Fibroblast of skin of right biceps (primary cell): ENCODE measurements around the gene NUDT1.

Experiments used
- DNase-seq: peaks from one replicate; pipeline ENCODE4 v3.0.0-alpha.2; 2013

The NUDT1 gene

GRCh38 chr7:2224934-2225333 is 17.1 kb upstream of the NUDT1 start:
- no peak for DNase-seq

- DNase-seq: no peak
These were observed 16.7 kb upstream of the NUDT1 start for GRCh38 chr7:2225336-2225735.

- no peak for DNase-seq
These were observed 16.2 kb upstream of the NUDT1 start for GRCh38 chr7:2225830-2226229.

- DNase-seq: no peak
These were observed 14.3 kb upstream of the NUDT1 start for GRCh38 chr7:2227699-2228098.

- DNase-seq: no peak
These were observed 13.1 kb upstream of the NUDT1 start for GRCh38 chr7:2228921-2229320.

GRCh38 chr7:2229467-2229866 is 12.6 kb upstream of the NUDT1 start:
- no peak for DNase-seq

GRCh38 chr7:2230226-2230625 is 11.8 kb upstream of the NUDT1 start:
- no peak for DNase-seq

- DNase-seq: no peak
These were observed 11.1 kb upstream of the NUDT1 start for GRCh38 chr7:2230882-2231281.

GRCh38 chr7:2231992-2232765 is 9.8 kb upstream of the NUDT1 start:
- DNase-seq: no peak

- peak; percentile 92 for DNase-seq
These were observed 9.1 kb upstream of the NUDT1 start, which contains the start of gene MAD1L1 for GRCh38 chr7:2232766-2233520. MAD1L1 (minus strand) TSS chr7:2232945; CDS start chr7:2230133, 2,812 bp downstream.

GRCh38 chr7:2233926-2234325 is 8.1 kb upstream of the NUDT1 start:
- peak; percentile 26 for DNase-seq

- no peak for DNase-seq
These were observed 4.9 kb upstream of the NUDT1 start for GRCh38 chr7:2237109-2237602.

GRCh38 chr7:2239242-2239641 is 2.8 kb upstream of the NUDT1 start:
- DNase-seq: no peak

- peak; percentile 16 for DNase-seq
These were observed 759 bp downstream of the NUDT1 start for GRCh38 chr7:2242541-2243429.

- no peak for DNase-seq
These were observed 1.4 kb downstream of the NUDT1 start for GRCh38 chr7:2243458-2243857.

- no peak for DNase-seq
These were observed 2.5 kb downstream of the NUDT1 start for GRCh38 chr7:2244404-2244995.

GRCh38 chr7:2245883-2246675 is 4.1 kb downstream of the NUDT1 start:
- DNase-seq: no peak

- DNase-seq: no peak
These were observed 5.3 kb downstream of the NUDT1 start for GRCh38 chr7:2247141-2247995.

- DNase-seq: peak; percentile 95
These were observed 7.1 kb downstream of the NUDT1 start for GRCh38 chr7:2248984-2249694.

GRCh38 chr7:2249744-2250323 is 7.8 kb downstream of the NUDT1 start:
- no peak for DNase-seq
